Activated naive CD4-positive, alpha-beta T cell treated with anti-CD3 and anti-CD28 coated beads, Interleukin-2, amount 50 U/mL, for 24 hours (primary cell): ENCODE results near the gene SFXN1.
"Not testable (repeated sequence)": the region's sequence is repeated elsewhere in the genome, so short reads cannot be mapped to it uniquely, and the experiment has no call there.

Experiments used
- H3K27ac Mint-ChIP-seq: one replicate; pipeline ENCODE4 v1.8.0; 2021; ENCODE audit warnings: mild to moderate bottlenecking, mixed read lengths
- H3K27me3 Mint-ChIP-seq: one replicate; pipeline ENCODE4 v1.8.0; 2021; ENCODE audit warnings: mixed read lengths
- H3K36me3 Mint-ChIP-seq: one replicate; pipeline ENCODE4 v1.8.0; 2021; ENCODE audit warnings: mixed read lengths
- H3K4me1 Mint-ChIP-seq: one replicate; pipeline ENCODE4 v1.8.0; 2021; ENCODE audit warnings: mixed read lengths
- H3K4me3 Mint-ChIP-seq: one replicate; pipeline ENCODE4 v1.8.0; 2021; ENCODE audit warnings: mild to moderate bottlenecking, mixed read lengths
- H3K9me3 Mint-ChIP-seq: one replicate; pipeline ENCODE4 v1.8.0; 2021; ENCODE audit warnings: mixed read lengths

SFXN1 gene

GRCh38 chr5:175478008-175478383 is 364 bp upstream of the SFXN1 start:
- peak overlapping the region; percentile 92 for H3K27ac Mint-ChIP-seq
- H3K9me3 Mint-ChIP-seq, result no peaks in the 10 kb centered on the region
- no peaks in the 10 kb centered on the region for H3K27me3 Mint-ChIP-seq
- peaks cover 23% of the 10 kb centered on the region for H3K36me3 Mint-ChIP-seq
- H3K4me3 Mint-ChIP-seq, result peak overlapping the region; percentile 88
- peaks cover 51% of the 10 kb centered on the region for H3K4me1 Mint-ChIP-seq

GRCh38 chr5:175479125-175479881 is 943 bp downstream of the SFXN1 start:
- peaks cover 33% of the 10 kb centered on the region for H3K36me3 Mint-ChIP-seq
- H3K4me3 Mint-ChIP-seq, result peak overlapping the region; percentile 98
- peaks cover 63% of the 10 kb centered on the region for H3K4me1 Mint-ChIP-seq
- H3K27me3 Mint-ChIP-seq, result no peaks in the 10 kb centered on the region
- no peaks in the 10 kb centered on the region for H3K9me3 Mint-ChIP-seq
- peak overlapping the region; percentile 97 for H3K27ac Mint-ChIP-seq

- Mint-ChIP-seq H3K27me3 (no peaks in the 10 kb centered on the region), H3K27ac (peak overlapping the region; percentile 89), H3K9me3 (no peaks in the 10 kb centered on the region), H3K4me3 (peak overlapping the region; percentile 77), H3K4me1 (peaks cover 78% of the 10 kb centered on the region), H3K36me3 (peaks cover 49% of the 10 kb centered on the region)
Measured at GRCh38 chr5:175483337-175483736, 5.0 kb downstream of the SFXN1 start.

- no peaks in the 10 kb centered on the region for H3K27me3 Mint-ChIP-seq
- H3K27ac Mint-ChIP-seq, result peak overlapping the region; percentile 23
- H3K9me3 Mint-ChIP-seq, result no peaks in the 10 kb centered on the region
- H3K36me3 Mint-ChIP-seq, result peaks cover 51% of the 10 kb centered on the region
- peak overlapping the region; percentile 39 for H3K4me3 Mint-ChIP-seq
- peaks cover 88% of the 10 kb centered on the region for H3K4me1 Mint-ChIP-seq
Measured at GRCh38 chr5:175484322-175484721, 6.0 kb downstream of the SFXN1 start.

- peak overlapping the region; percentile 10 for H3K27ac Mint-ChIP-seq
- H3K36me3 Mint-ChIP-seq, result peaks cover 52% of the 10 kb centered on the region
- H3K4me3 Mint-ChIP-seq, result peak overlapping the region; percentile 39
- peaks cover 93% of the 10 kb centered on the region for H3K4me1 Mint-ChIP-seq
- H3K9me3 Mint-ChIP-seq, result no peaks in the 10 kb centered on the region
- no peaks in the 10 kb centered on the region for H3K27me3 Mint-ChIP-seq
Measured at GRCh38 chr5:175484829-175485228, 6.5 kb downstream of the SFXN1 start.

GRCh38 chr5:175485631-175486030 is 7.3 kb downstream of the SFXN1 start:
- Mint-ChIP-seq H3K9me3 (no peaks in the 10 kb centered on the region), H3K27ac (no peak overlapping the region), H3K4me3 (peak overlapping the region; percentile 50), H3K27me3 (no peaks in the 10 kb centered on the region), H3K4me1 (peaks cover 96% of the 10 kb centered on the region), H3K36me3 (peaks cover 48% of the 10 kb centered on the region)

- H3K4me1 Mint-ChIP-seq, result peaks cover 79% of the 10 kb centered on the region
- no peaks in the 10 kb centered on the region for H3K9me3 Mint-ChIP-seq
- H3K27me3 Mint-ChIP-seq, result no peaks in the 10 kb centered on the region
- H3K36me3 Mint-ChIP-seq, result peaks cover 41% of the 10 kb centered on the region
- peak overlapping the region; percentile 61 for H3K27ac Mint-ChIP-seq
- peak overlapping the region; percentile 62 for H3K4me3 Mint-ChIP-seq
Measured at GRCh38 chr5:175487514-175488222, 9.3 kb downstream of the SFXN1 start.

- Mint-ChIP-seq H3K4me3 (peak overlapping the region; percentile 53), H3K27me3 (no peaks in the 10 kb centered on the region), H3K4me1 (peaks cover 76% of the 10 kb centered on the region), H3K9me3 (no peaks in the 10 kb centered on the region), H3K36me3 (peaks cover 35% of the 10 kb centered on the region), H3K27ac (peak overlapping the region; percentile 31)
Measured at GRCh38 chr5:175489693-175490443, 11.5 kb downstream of the SFXN1 start.

- Mint-ChIP-seq H3K4me1 (peaks cover 67% of the 10 kb centered on the region), H3K36me3 (peaks cover 36% of the 10 kb centered on the region), H3K27ac (no peak overlapping the region), H3K27me3 (no peaks in the 10 kb centered on the region), H3K9me3 (no peaks in the 10 kb centered on the region), H3K4me3 (no peak overlapping the region)
Measured at GRCh38 chr5:175491223-175491622, 12.9 kb downstream of the SFXN1 start.

- H3K4me3 Mint-ChIP-seq, result peak overlapping the region; percentile 63
- H3K9me3 Mint-ChIP-seq, result no peaks in the 10 kb centered on the region
- peaks cover 32% of the 10 kb centered on the region for H3K36me3 Mint-ChIP-seq
- peak overlapping the region; percentile 77 for H3K27ac Mint-ChIP-seq
- no peaks in the 10 kb centered on the region for H3K27me3 Mint-ChIP-seq
- peaks cover 58% of the 10 kb centered on the region for H3K4me1 Mint-ChIP-seq
Measured at GRCh38 chr5:175493260-175493659, 14.9 kb downstream of the SFXN1 start.

- Mint-ChIP-seq H3K27me3 (no peaks in the 10 kb centered on the region), H3K27ac (peak overlapping the region; percentile 77), H3K4me3 (peak overlapping the region; percentile 63), H3K36me3 (peaks cover 33% of the 10 kb centered on the region), H3K4me1 (peaks cover 56% of the 10 kb centered on the region), H3K9me3 (no peaks in the 10 kb centered on the region)
Measured at GRCh38 chr5:175493726-175494125, 15.4 kb downstream of the SFXN1 start.

- Mint-ChIP-seq H3K4me1 (peaks cover 56% of the 10 kb centered on the region), H3K27ac (peak overlapping the region; percentile 95), H3K36me3 (peaks cover 34% of the 10 kb centered on the region), H3K9me3 (no peaks in the 10 kb centered on the region), H3K27me3 (no peaks in the 10 kb centered on the region), H3K4me3 (peak overlapping the region; percentile 61)
Measured at GRCh38 chr5:175494264-175495183, 16.2 kb downstream of the SFXN1 start.

- Mint-ChIP-seq H3K36me3 (peaks cover 32% of the 10 kb centered on the region), H3K9me3 (no peaks in the 10 kb centered on the region), H3K4me3 (no peak overlapping the region), H3K27me3 (no peaks in the 10 kb centered on the region), H3K27ac (peak overlapping the region; percentile 33), H3K4me1 (peaks cover 45% of the 10 kb centered on the region)
Measured at GRCh38 chr5:175501759-175502158, 23.4 kb downstream of the SFXN1 start.

GRCh38 chr5:175507671-175508070 is 29.3 kb downstream of the SFXN1 start:
- not testable (repeated sequence) for H3K9me3 Mint-ChIP-seq, H3K27me3 Mint-ChIP-seq
- H3K4me3 Mint-ChIP-seq, result peak overlapping the region; percentile 15
- peak overlapping the region; percentile 82 for H3K27ac Mint-ChIP-seq
- peaks cover 39% of the 10 kb centered on the region for H3K36me3 Mint-ChIP-seq
- H3K4me1 Mint-ChIP-seq, result peaks cover 41% of the 10 kb centered on the region

- Mint-ChIP-seq H3K4me1 (peaks cover 47% of the 10 kb centered on the region), H3K27me3 (no peaks in the 10 kb centered on the region), H3K36me3 (peaks cover 42% of the 10 kb centered on the region), H3K9me3 (no peaks in the 10 kb centered on the region), H3K27ac (peak overlapping the region; percentile 59), H3K4me3 (no peak overlapping the region)
Measured at GRCh38 chr5:175508896-175509295, 30.5 kb downstream of the SFXN1 start.
